OCI-LY1 (cell line): ENCODE measurements around the gene OR4X2.

Experiments used
- EZH2 ChIP-seq: fragments of 200-600 bp; sonication (generic), shearing (Covaris generic); IDR thresholded peaks from 2 replicates; pipeline ENCODE4 v1.8.0; 2017; ENCODE audit warnings: borderline replicate concordance, mixed run types, mild to moderate bottlenecking, antibody characterized with exemption, low read length, moderate library complexity, mixed read lengths
- TF ChIP-seq, protein P1 (sequence below): fragments of 200-600 bp; sonication (generic), shearing (Covaris generic); IDR thresholded peaks from 2 replicates; pipeline ENCODE4 v1.5.1; 2017; ENCODE audit warnings: mild to moderate bottlenecking, antibody characterized with exemption, low read length, moderate library complexity, mixed read lengths

DNA sequence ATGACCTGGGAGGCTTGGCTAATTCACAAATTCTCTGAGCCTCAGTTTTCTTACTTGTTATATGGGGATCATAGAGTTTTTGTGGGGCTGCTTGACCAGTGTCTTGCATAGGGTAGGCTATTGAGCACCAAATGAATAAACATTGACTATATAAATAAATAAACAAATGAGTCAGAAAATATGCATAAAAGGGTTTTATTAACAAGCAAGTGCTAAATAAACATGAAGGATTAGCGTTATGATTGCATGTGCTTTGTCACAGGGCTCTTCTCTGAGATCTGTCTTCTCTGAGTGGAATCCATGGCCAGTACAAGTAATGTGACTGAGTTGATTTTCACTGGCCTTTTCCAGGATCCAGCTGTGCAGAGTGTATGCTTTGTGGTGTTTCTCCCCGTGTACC, 28.4 kb upstream of the OR4X2 start, which contains the start of gene OR4B1:
- TF ChIP-seq, protein P1, sequence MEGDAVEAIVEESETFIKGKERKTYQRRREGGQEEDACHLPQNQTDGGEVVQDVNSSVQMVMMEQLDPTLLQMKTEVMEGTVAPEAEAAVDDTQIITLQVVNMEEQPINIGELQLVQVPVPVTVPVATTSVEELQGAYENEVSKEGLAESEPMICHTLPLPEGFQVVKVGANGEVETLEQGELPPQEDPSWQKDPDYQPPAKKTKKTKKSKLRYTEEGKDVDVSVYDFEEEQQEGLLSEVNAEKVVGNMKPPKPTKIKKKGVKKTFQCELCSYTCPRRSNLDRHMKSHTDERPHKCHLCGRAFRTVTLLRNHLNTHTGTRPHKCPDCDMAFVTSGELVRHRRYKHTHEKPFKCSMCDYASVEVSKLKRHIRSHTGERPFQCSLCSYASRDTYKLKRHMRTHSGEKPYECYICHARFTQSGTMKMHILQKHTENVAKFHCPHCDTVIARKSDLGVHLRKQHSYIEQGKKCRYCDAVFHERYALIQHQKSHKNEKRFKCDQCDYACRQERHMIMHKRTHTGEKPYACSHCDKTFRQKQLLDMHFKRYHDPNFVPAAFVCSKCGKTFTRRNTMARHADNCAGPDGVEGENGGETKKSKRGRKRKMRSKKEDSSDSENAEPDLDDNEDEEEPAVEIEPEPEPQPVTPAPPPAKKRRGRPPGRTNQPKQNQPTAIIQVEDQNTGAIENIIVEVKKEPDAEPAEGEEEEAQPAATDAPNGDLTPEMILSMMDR: no peak
- TF ChIP-seq EZH2: no peak
